Measurements from ENCODE around the gene PIGH. TPM values are rescaled to one million over a fixed set of nuclear protein-coding genes. Genes with fewer than 3 reads are reported as not detected.

Gene PIGH
- total RNA-seq, 1 donor: 16.3 TPM

DNA sequence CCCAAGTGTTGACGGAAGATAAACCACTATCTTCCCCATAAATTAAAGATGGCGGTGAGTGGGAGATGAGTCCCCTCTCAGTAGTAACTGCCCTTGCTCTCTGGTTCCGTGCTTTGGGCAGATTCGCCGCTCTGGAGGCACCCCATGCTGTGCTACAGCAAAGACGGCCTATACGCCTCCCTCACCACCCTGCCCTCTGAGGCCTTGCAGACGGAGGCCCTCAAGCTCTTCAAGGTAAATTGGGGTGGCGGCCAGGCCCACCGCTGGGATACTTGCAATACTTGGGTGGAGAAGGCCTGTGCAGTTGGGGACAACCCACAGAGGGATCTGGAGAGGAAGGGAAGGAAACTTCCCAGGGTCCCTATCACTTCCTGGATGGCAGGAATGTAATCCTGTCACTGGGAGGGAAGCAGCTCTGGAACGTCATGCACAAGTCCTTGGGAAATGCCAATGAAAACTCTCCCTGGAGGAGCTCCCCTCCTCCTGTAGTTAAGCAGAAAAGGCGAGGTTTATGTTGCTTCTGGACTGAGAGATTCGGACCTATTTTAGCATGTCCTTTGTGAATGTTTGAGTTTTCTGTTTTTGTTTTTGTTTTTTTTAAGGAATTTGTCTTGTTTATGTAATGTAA lies 22.8 kb downstream of the PIGH start:
- Histone ChIP-seq H3K36me3 (ENCODE audit: insufficient read depth, low read length) (no peaks in the 10 kb centered on the region), H3K4me1 (ENCODE audit: insufficient read depth, low read length) (no peaks in the 10 kb centered on the region), H3K79me2 (ENCODE audit: insufficient read depth, low read length) (no peaks in the 10 kb centered on the region), H4K20me1 (ENCODE audit: insufficient read depth, low read length) (no peaks in the 10 kb centered on the region), H3K4me3 (ENCODE audit: insufficient read depth, low read length) (no peak overlapping the region), H3K4me2 (ENCODE audit: insufficient read depth, low read length) (no peak overlapping the region), H3K27me3 (ENCODE audit: insufficient read depth, low read length) (no peaks in the 10 kb centered on the region), H3K27ac (ENCODE audit: low read depth, low read length) (no peak overlapping the region), H2AFZ (ENCODE audit: low read length) (no peak overlapping the region), H3K9me3 (ENCODE audit: low read depth, low read length) (no peaks in the 10 kb centered on the region)
- TF ChIP-seq, protein P1, sequence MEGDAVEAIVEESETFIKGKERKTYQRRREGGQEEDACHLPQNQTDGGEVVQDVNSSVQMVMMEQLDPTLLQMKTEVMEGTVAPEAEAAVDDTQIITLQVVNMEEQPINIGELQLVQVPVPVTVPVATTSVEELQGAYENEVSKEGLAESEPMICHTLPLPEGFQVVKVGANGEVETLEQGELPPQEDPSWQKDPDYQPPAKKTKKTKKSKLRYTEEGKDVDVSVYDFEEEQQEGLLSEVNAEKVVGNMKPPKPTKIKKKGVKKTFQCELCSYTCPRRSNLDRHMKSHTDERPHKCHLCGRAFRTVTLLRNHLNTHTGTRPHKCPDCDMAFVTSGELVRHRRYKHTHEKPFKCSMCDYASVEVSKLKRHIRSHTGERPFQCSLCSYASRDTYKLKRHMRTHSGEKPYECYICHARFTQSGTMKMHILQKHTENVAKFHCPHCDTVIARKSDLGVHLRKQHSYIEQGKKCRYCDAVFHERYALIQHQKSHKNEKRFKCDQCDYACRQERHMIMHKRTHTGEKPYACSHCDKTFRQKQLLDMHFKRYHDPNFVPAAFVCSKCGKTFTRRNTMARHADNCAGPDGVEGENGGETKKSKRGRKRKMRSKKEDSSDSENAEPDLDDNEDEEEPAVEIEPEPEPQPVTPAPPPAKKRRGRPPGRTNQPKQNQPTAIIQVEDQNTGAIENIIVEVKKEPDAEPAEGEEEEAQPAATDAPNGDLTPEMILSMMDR (IDR thresholded peaks at IDR 0.05; ENCODE audit: extremely low read depth, low read depth, low read length): no peak
- DNase-seq (ENCODE audit: insufficient read length, low spot score, missing footprints): no peak

DNA sequence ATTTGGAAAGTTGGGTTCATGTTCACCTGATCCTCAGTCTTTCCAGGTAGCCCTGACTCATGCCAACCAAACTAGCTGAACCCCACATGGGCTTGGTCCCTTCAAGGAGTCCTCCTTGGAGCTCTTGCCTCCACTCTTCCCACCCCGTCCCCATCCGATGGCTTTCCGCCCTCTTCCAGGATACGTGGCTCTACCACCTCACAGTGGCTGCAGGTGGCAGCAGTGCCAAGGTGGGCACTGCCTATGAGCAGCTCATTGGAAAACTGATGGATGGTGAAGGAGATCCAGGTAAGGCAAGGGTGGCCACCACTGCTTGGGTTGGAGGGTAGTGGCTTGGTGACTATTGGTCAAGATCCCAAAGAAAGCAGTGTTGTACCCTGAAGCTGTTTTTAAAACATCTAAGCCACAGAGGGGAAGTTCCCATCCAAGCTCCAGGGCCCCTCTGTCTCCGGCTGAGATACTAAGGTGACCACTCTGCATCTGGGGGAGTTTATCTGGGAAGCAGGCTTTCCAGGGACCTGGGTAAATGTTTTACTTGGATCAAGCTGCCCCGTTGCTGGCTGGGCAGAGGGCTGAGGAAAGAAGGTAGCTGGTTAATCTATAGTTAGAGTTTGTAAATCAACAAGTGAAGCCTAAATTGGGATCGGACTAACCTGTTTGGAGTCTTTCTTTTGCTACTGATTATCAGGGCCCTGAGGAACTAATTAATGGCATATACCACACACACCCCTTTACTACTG lies 23.7 kb downstream of the PIGH start:
- no peaks in the 10 kb centered on the region for H3K9me3 ChIP-seq (ENCODE audit: low read depth, low read length)
- H3K79me2 ChIP-seq (ENCODE audit: insufficient read depth, low read length): no peaks in the 10 kb centered on the region
- no peaks in the 10 kb centered on the region for H3K36me3 ChIP-seq (ENCODE audit: insufficient read depth, low read length)
- no peak overlapping the region for H3K4me3 ChIP-seq (ENCODE audit: insufficient read depth, low read length)
- H3K27me3 ChIP-seq (ENCODE audit: insufficient read depth, low read length): no peaks in the 10 kb centered on the region
- H3K4me1 ChIP-seq (ENCODE audit: insufficient read depth, low read length): no peaks in the 10 kb centered on the region
- no peak for DNase-seq (ENCODE audit: insufficient read length, low spot score, missing footprints)
- no peak overlapping the region for H3K4me2 ChIP-seq (ENCODE audit: insufficient read depth, low read length)
- no peak overlapping the region for H3K27ac ChIP-seq (ENCODE audit: low read depth, low read length)
- H2AFZ ChIP-seq (ENCODE audit: low read length): no peak overlapping the region
- TF ChIP-seq, protein P1 (IDR thresholded peaks at IDR 0.05; ENCODE audit: extremely low read depth, low read depth, low read length): no peak
- no peaks in the 10 kb centered on the region for H4K20me1 ChIP-seq (ENCODE audit: insufficient read depth, low read length)

DNA sequence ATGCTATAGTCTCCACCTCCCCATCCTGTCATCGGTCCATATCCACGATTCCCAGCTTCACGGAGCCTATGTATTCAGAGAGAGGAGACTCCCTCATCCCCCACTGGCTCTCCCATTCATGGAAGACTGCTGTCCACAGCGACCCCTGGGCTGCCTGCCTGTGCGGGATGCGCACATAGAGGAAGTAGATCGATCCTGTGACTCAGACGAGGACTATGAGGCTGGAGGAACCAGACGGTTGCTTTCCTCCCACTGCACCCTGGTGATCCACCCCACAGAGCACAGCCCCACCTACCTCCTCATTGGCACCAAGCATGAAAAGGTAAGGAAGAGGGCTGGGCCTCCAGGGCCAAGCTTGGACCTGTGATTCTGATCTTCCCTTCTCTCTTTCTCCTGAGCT lies 24.4 kb downstream of the PIGH start:
- no peaks in the 10 kb centered on the region for H3K9me3 ChIP-seq (ENCODE audit: low read depth, low read length)
- H2AFZ ChIP-seq (ENCODE audit: low read length): no peak overlapping the region
- H3K36me3 ChIP-seq (ENCODE audit: insufficient read depth, low read length): no peaks in the 10 kb centered on the region
- TF ChIP-seq, protein P1 (IDR thresholded peaks at IDR 0.05; ENCODE audit: extremely low read depth, low read depth, low read length): no peak
- H3K27ac ChIP-seq (ENCODE audit: low read depth, low read length): no peak overlapping the region
- H4K20me1 ChIP-seq (ENCODE audit: insufficient read depth, low read length): no peaks in the 10 kb centered on the region
- H3K4me2 ChIP-seq (ENCODE audit: insufficient read depth, low read length): no peak overlapping the region
- no peaks in the 10 kb centered on the region for H3K4me1 ChIP-seq (ENCODE audit: insufficient read depth, low read length)
- H3K27me3 ChIP-seq (ENCODE audit: insufficient read depth, low read length): no peaks in the 10 kb centered on the region
- H3K4me3 ChIP-seq (ENCODE audit: insufficient read depth, low read length): no peak overlapping the region
- no peak for DNase-seq (ENCODE audit: insufficient read length, low spot score, missing footprints)
- H3K79me2 ChIP-seq (ENCODE audit: insufficient read depth, low read length): no peaks in the 10 kb centered on the region

DNA sequence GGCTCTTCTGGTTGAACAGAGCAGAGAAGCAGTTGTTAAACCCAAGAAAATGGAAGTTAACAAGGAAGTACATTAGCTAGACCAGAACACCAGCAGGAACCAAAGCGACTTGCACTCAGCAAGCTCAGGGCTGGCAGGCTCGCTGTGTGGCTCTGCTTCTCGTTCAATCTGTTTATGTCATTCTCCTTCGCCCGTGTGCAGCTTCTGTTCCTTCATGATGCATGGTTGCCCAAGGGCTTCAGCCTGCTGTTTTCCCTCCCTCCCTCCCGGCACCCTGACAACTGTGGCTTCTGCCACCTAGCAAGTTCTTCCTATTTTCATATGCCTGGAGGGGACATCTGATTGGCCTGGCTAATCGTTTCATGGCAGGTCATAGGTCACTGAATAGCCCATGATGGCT lies 25.3 kb downstream of the PIGH start:
- Histone ChIP-seq H3K4me3 (ENCODE audit: insufficient read depth, low read length) (no peak overlapping the region), H3K27me3 (ENCODE audit: insufficient read depth, low read length) (no peaks in the 10 kb centered on the region), H3K4me2 (ENCODE audit: insufficient read depth, low read length) (no peak overlapping the region), H3K9me3 (ENCODE audit: low read depth, low read length) (no peaks in the 10 kb centered on the region), H3K27ac (ENCODE audit: low read depth, low read length) (no peak overlapping the region), H3K4me1 (ENCODE audit: insufficient read depth, low read length) (no peaks in the 10 kb centered on the region), H2AFZ (ENCODE audit: low read length) (no peak overlapping the region), H3K79me2 (ENCODE audit: insufficient read depth, low read length) (no peaks in the 10 kb centered on the region), H4K20me1 (ENCODE audit: insufficient read depth, low read length) (no peaks in the 10 kb centered on the region), H3K36me3 (ENCODE audit: insufficient read depth, low read length) (no peaks in the 10 kb centered on the region)
- DNase-seq (ENCODE audit: insufficient read length, low spot score, missing footprints): no peak
- TF ChIP-seq, protein P1 (IDR thresholded peaks at IDR 0.05; ENCODE audit: extremely low read depth, low read depth, low read length): no peak

Data from osteoblast (primary cell).